WTC11 (cell line): ENCODE data around the gene NR5A1. TPM values are rescaled to one million over a fixed set of nuclear protein-coding genes. Genes with fewer than 3 reads are reported as not detected.

Experiments used
- ATAC-seq: fragments of 200-7000 bp; cut with Tn5 transposase; 2 replicates; pipeline ENCODE4 v1.10.0; 2021; ENCODE audit warnings: mild to moderate bottlenecking, moderate library complexity
- CTCF ChIA-PET: fragments of 300-600 bp; sonication (Branson Sonifier 250); formaldehyde crosslinking; loops from one replicate; lab custom pipeline; 2021; ENCODE audit warnings: antibody characterized with exemption; lab: Charles Lee
- POLR2A ChIA-PET: fragments of 350-600 bp; sonication (Branson Sonifier 250); formaldehyde crosslinking; loops from one replicate; lab custom pipeline; 2021; ENCODE audit warnings: antibody characterized with exemption; lab: Charles Lee
- DNase-seq: peaks from one replicate; pipeline ENCODE4 v3.0.0; 2021; ENCODE audit warnings: low spot score
- H3K27ac Mint-ChIP-seq: 2 replicates; pipeline ENCODE4 v1.8.0; 2021; ENCODE audit warnings: mixed read lengths
- H3K27me3 Mint-ChIP-seq: 2 replicates; pipeline ENCODE4 v1.8.0; 2021; ENCODE audit warnings: low read depth, mild to moderate bottlenecking, moderate library complexity, mixed read lengths
- H3K36me3 Mint-ChIP-seq: 2 replicates; pipeline ENCODE4 v1.8.0; 2021; ENCODE audit warnings: mixed read lengths
- H3K4me1 Mint-ChIP-seq: 2 replicates; pipeline ENCODE4 v1.8.0; 2022; ENCODE audit warnings: mixed read lengths
- H3K4me3 Mint-ChIP-seq: 2 replicates; pipeline ENCODE4 v1.8.0; 2021; ENCODE audit warnings: mild to moderate bottlenecking, moderate library complexity, mixed read lengths
- H3K9me3 Mint-ChIP-seq: 2 replicates; pipeline ENCODE4 v1.8.0; 2021; ENCODE audit warnings: mixed read lengths
- ATF1 ChIP-seq: sonication (generic); formaldehyde crosslinking; IDR thresholded peaks from 2 replicates; pipeline ENCODE4 v1.8.1; 2023; ENCODE audit warnings: mild to moderate bottlenecking, moderate library complexity, missing genetic modification reagents
- ATF2 ChIP-seq: sonication (generic); formaldehyde crosslinking; IDR thresholded peaks from 2 replicates; pipeline ENCODE4 v1.8.1; 2022; ENCODE audit warnings: low read depth, missing genetic modification reagents, borderline replicate concordance
- CBFB ChIP-seq: sonication (generic); formaldehyde crosslinking; IDR thresholded peaks from 2 replicates; pipeline ENCODE4 v1.8.1; 2022; ENCODE audit warnings: mild to moderate bottlenecking, low read depth, missing genetic modification reagents
- E2F1 ChIP-seq: sonication (generic); formaldehyde crosslinking; IDR thresholded peaks from 2 replicates; pipeline ENCODE4 v1.8.0; 2022; ENCODE audit warnings: mild to moderate bottlenecking, missing genetic modification reagents
- E2F4 ChIP-seq: sonication (generic); formaldehyde crosslinking; IDR thresholded peaks from 2 replicates; pipeline ENCODE4 v1.8.1; 2022; ENCODE audit warnings: low read depth, mild to moderate bottlenecking, moderate library complexity, missing genetic modification reagents, borderline replicate concordance
- ETV6 ChIP-seq: sonication (generic); formaldehyde crosslinking; IDR thresholded peaks from 2 replicates; pipeline ENCODE4 v1.8.1; 2022; ENCODE audit warnings: mild to moderate bottlenecking, missing genetic modification reagents
- FOXK1 ChIP-seq: sonication (generic); formaldehyde crosslinking; IDR thresholded peaks from 2 replicates; pipeline ENCODE4 v1.8.0; 2022; ENCODE audit warnings: mild to moderate bottlenecking, moderate library complexity, missing genetic modification reagents
- GTF2I ChIP-seq: fragments of 250-450 bp; sonication (Bioruptor Pico); conservative IDR thresholded peaks from 2 replicates; pipeline ENCODE4 v1.4.0; 2021; ENCODE audit warnings: mild to moderate bottlenecking
- JAZF1 ChIP-seq: fragments of 250-450 bp; sonication (Bioruptor Pico); IDR thresholded peaks from 2 replicates; pipeline ENCODE4 v1.9.0; 2021; ENCODE audit warnings: moderate library complexity, mild to moderate bottlenecking, inconsistent platforms
- NR2C2 ChIP-seq: sonication (generic); formaldehyde crosslinking; IDR thresholded peaks from 2 replicates; pipeline ENCODE4 v1.8.0; 2022; ENCODE audit warnings: mild to moderate bottlenecking, missing genetic modification reagents
- OVOL2 ChIP-seq: fragments of 250-450 bp; sonication (Bioruptor Pico); IDR thresholded peaks from 2 replicates; pipeline ENCODE4 v1.9.0; 2021; ENCODE audit warnings: mild to moderate bottlenecking, borderline replicate concordance
- RELA ChIP-seq: sonication (generic); formaldehyde crosslinking; IDR thresholded peaks from 2 replicates; pipeline ENCODE4 v1.8.1; 2022; ENCODE audit warnings: missing genetic modification reagents, mild to moderate bottlenecking, borderline replicate concordance
- SOX15 ChIP-seq: fragments of 250-450 bp; sonication (Bioruptor Pico); IDR thresholded peaks from 2 replicates; pipeline ENCODE4 v1.9.0; 2021; ENCODE audit warnings: mild to moderate bottlenecking
- SP1 ChIP-seq: sonication (generic); formaldehyde crosslinking; conservative IDR thresholded peaks from 2 replicates; pipeline ENCODE4 v1.8.1; 2022; ENCODE audit warnings: missing genetic modification reagents
- STAT6 ChIP-seq: sonication (generic); formaldehyde crosslinking; conservative IDR thresholded peaks from 2 replicates; pipeline ENCODE4 v1.8.1; 2023; ENCODE audit warnings: mild to moderate bottlenecking, low read depth, missing genetic modification reagents, moderate library complexity
- TEAD4 ChIP-seq: sonication (generic); formaldehyde crosslinking; IDR thresholded peaks from 2 replicates; pipeline ENCODE4 v1.8.0; 2022; ENCODE audit warnings: mild to moderate bottlenecking, missing genetic modification reagents
- ZNF138 ChIP-seq: sonication (generic); formaldehyde crosslinking; conservative IDR thresholded peaks from 2 replicates; pipeline ENCODE4 v1.8.1; 2022; ENCODE audit warnings: mild to moderate bottlenecking, moderate library complexity, missing genetic modification reagents
- ZNF317 ChIP-seq: sonication (generic); formaldehyde crosslinking; IDR thresholded peaks from 2 replicates; pipeline ENCODE4 v1.8.1; 2023; ENCODE audit warnings: low read depth, mild to moderate bottlenecking, moderate library complexity, missing genetic modification reagents, borderline replicate concordance
- total RNA-seq: library from RNA; stranded (reverse); gene quantifications from 3 replicates; pipeline ENCODE4 v1.2.3, GENCODE V29; 2021
- TF ChIP-seq, protein P1 (sequence below): sonication (generic); formaldehyde crosslinking; conservative IDR thresholded peaks from 2 replicates; pipeline ENCODE4 v1.8.1; 2022; ENCODE audit warnings: mild to moderate bottlenecking, missing genetic modification reagents
- TF ChIP-seq, protein P2 (sequence below): sonication (generic); formaldehyde crosslinking; IDR thresholded peaks from 2 replicates; pipeline ENCODE4 v1.8.1; 2023; ENCODE audit warnings: mild to moderate bottlenecking, missing genetic modification reagents, moderate library complexity
- TF ChIP-seq, protein P3 (sequence below): fragments of 250-450 bp; sonication (Bioruptor Pico); IDR thresholded peaks from 2 replicates; pipeline ENCODE4 v1.8.0; 2021; ENCODE audit warnings: mild to moderate bottlenecking

The NR5A1 gene
- total RNA-seq, 1 experiment from 2014 or later, result 0.77 TPM

DNA sequence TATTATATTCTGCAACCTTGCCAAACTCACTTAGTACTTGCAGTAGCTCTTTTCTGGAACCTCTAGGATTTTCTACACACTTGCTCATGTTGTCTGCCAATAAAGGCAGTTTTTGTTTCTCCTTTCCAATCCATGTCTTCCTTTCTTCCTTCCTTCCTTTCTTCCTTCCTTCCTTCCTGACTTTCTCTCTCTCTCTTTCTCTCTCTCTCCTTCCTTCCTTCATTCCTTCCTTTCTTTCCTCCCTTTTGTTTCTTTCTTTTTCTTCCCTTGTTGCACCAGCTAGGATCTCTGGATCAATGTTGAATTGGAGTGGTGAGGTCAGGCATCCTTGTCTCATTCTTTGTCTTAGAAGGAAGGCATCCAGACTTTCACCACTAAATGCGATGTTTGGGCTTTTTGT is 44.5 kb downstream of the NR5A1 start:
- Mint-ChIP-seq H3K27me3 (no peaks in the 10 kb centered on the region; the same call in none of the 2 replicates), H3K4me1 (no peaks in the 10 kb centered on the region)
- TF ChIP-seq SOX15 (CRISPR knock-in tag), result no peak
- no peak for TF ChIP-seq GTF2I (CRISPR knock-in tag)
- no peak for TF ChIP-seq FOXK1 (CRISPR knock-in tag)
- TF ChIP-seq E2F1 (CRISPR knock-in tag), result no peak
- no peak for TF ChIP-seq ETV6 (CRISPR knock-in tag)
- TF ChIP-seq ATF2 (CRISPR knock-in tag), result no peak
- TF ChIP-seq, protein P1, sequence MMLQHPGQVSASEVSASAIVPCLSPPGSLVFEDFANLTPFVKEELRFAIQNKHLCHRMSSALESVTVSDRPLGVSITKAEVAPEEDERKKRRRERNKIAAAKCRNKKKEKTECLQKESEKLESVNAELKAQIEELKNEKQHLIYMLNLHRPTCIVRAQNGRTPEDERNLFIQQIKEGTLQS (CRISPR knock-in tag), result no peak
- TF ChIP-seq RELA (CRISPR knock-in tag), result no peak
- TF ChIP-seq E2F4 (CRISPR knock-in tag), result no peak
- TF ChIP-seq STAT6 (CRISPR knock-in tag), result no peak
- TF ChIP-seq ZNF317 (CRISPR knock-in tag), result no peak
- no peak for TF ChIP-seq TEAD4 (CRISPR knock-in tag)
- no peak for TF ChIP-seq ZNF138 (CRISPR knock-in tag)
- TF ChIP-seq, protein P2, sequence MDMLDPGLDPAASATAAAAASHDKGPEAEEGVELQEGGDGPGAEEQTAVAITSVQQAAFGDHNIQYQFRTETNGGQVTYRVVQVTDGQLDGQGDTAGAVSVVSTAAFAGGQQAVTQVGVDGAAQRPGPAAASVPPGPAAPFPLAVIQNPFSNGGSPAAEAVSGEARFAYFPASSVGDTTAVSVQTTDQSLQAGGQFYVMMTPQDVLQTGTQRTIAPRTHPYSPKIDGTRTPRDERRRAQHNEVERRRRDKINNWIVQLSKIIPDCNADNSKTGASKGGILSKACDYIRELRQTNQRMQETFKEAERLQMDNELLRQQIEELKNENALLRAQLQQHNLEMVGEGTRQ (CRISPR knock-in tag), result no peak
- TF ChIP-seq OVOL2, result no peak
- TF ChIP-seq, all 79 proteins: peak for 0
- no peaks in the 10 kb centered on the region for H3K36me3 Mint-ChIP-seq
- ChIA-PET POLR2A (no interaction called here), CTCF (interaction anchor here (0.8 kb wide), 2 partner anchors 35 to 44 kb away, joined by 3 read pairs; no protein-coding TSS in a partner anchor)
- H3K4me3 Mint-ChIP-seq, result no peak overlapping the region
- no peak overlapping the region for H3K27ac Mint-ChIP-seq
- DNase-seq, result no peak
- ATAC-seq, result no peak
- H3K9me3 Mint-ChIP-seq, result peaks cover 6% of the 10 kb centered on the region

DNA sequence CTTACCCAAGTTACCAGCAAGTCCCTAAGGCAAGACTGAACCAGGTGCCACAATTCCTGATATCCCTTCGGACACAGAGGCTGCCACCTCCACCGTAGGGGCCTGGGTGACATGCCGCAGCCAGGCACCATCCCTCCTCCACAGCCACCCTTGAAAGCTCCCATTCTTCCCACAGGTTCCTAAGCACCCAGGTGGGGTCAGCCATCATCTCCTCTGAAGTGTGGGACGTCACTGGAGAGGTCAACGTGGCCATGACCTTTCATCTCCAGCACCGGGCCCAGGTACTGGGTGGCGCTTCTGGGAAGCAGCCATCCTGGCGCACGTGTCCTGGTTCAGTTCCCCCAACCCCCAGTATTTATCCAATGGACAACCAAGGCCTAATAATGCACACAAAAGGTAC is 48.8 kb downstream of the NR5A1 start:
- peaks cover 6% of the 10 kb centered on the region for H3K27me3 Mint-ChIP-seq
- peaks cover 9% of the 10 kb centered on the region for H3K4me1 Mint-ChIP-seq
- no peak overlapping the region for H3K4me3 Mint-ChIP-seq
- no peak overlapping the region for H3K27ac Mint-ChIP-seq
- DNase-seq (no peak), ATAC-seq (no peak)
- no peaks in the 10 kb centered on the region for H3K36me3 Mint-ChIP-seq
- ChIA-PET CTCF (interaction anchor here (0.8 to 1.4 kb wide), 2 partner anchors 48 to 74 kb away, joined by 3 read pairs; no protein-coding TSS in a partner anchor), POLR2A (no interaction called here)
- peaks cover 6% of the 10 kb centered on the region for H3K9me3 Mint-ChIP-seq
- TF ChIP-seq NR2C2 (CRISPR knock-in tag) (no peak), ATF1 (CRISPR knock-in tag) (no peak), SP1 (CRISPR knock-in tag) (no peak), CBFB (no peak), E2F4 (CRISPR knock-in tag) (no peak), E2F1 (CRISPR knock-in tag) (no peak), JAZF1 (CRISPR knock-in tag) (no peak)
- TF ChIP-seq, protein P3, sequence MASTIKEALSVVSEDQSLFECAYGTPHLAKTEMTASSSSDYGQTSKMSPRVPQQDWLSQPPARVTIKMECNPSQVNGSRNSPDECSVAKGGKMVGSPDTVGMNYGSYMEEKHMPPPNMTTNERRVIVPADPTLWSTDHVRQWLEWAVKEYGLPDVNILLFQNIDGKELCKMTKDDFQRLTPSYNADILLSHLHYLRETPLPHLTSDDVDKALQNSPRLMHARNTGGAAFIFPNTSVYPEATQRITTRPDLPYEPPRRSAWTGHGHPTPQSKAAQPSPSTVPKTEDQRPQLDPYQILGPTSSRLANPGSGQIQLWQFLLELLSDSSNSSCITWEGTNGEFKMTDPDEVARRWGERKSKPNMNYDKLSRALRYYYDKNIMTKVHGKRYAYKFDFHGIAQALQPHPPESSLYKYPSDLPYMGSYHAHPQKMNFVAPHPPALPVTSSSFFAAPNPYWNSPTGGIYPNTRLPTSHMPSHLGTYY, result no peak
